Kidney epithelial cell (primary cell): ENCODE measurements around the gene ABCG8. TPM values are rescaled to one million over a fixed set of nuclear protein-coding genes. Genes with fewer than 3 reads are reported as not detected.

Experiments used
- DNase-seq: peaks from one replicate; pipeline ENCODE4 v3.0.0-alpha.2; 2010; ENCODE audit warnings: low read depth
- H3K27me3 ChIP-seq: 2 replicates; pipeline ENCODE4 v1.6.0; 2011; ENCODE audit warnings: low read length; ENCODE audit not compliant: control insufficient read depth, insufficient read depth
- H3K36me3 ChIP-seq: 2 replicates; pipeline ENCODE4 v1.5.1; 2011; ENCODE audit warnings: low read length; ENCODE audit not compliant: control insufficient read depth, insufficient read depth
- H3K4me3 ChIP-seq: 2 replicates; pipeline ENCODE4 v1.5.1; 2011; ENCODE audit warnings: low read depth, mild to moderate bottlenecking, control low read depth, low read length
- CTCF ChIP-seq: IDR thresholded peaks from 2 replicates; pipeline ENCODE4 v1.5.1; 2011; ENCODE audit warnings: mild to moderate bottlenecking, moderate library complexity, low read length, control low read depth, inconsistent platforms; ENCODE audit not compliant: insufficient read depth, poor library complexity, severe bottlenecking
- total RNA-seq: library from RNA; depleted of rRNA; stranded (reverse); fragments of >200 nt; gene quantifications from 2 replicates; pipeline ENCODE4 v1.2.3, GENCODE V29; 2015

Gene ABCG8
- total RNA-seq, 1 donor from 2014 or later: not detected

- no peak overlapping the region for H3K4me3 ChIP-seq
- peaks cover 7% of the 10 kb centered on the region for H3K27me3 ChIP-seq
- TF ChIP-seq CTCF: no peak
- no peak for DNase-seq
- H3K36me3 ChIP-seq: no peaks in the 10 kb centered on the region
Measured at GRCh38 chr2:43872151-43872550, 33.4 kb downstream of the ABCG8 start.

- Histone ChIP-seq H3K27me3 (peaks cover 5% of the 10 kb centered on the region), H3K4me3 (no peak overlapping the region), H3K36me3 (no peaks in the 10 kb centered on the region)
- no peak for DNase-seq
- TF ChIP-seq CTCF: no peak
Measured at GRCh38 chr2:43874776-43875451, 36.1 kb downstream of the ABCG8 start.

DNA sequence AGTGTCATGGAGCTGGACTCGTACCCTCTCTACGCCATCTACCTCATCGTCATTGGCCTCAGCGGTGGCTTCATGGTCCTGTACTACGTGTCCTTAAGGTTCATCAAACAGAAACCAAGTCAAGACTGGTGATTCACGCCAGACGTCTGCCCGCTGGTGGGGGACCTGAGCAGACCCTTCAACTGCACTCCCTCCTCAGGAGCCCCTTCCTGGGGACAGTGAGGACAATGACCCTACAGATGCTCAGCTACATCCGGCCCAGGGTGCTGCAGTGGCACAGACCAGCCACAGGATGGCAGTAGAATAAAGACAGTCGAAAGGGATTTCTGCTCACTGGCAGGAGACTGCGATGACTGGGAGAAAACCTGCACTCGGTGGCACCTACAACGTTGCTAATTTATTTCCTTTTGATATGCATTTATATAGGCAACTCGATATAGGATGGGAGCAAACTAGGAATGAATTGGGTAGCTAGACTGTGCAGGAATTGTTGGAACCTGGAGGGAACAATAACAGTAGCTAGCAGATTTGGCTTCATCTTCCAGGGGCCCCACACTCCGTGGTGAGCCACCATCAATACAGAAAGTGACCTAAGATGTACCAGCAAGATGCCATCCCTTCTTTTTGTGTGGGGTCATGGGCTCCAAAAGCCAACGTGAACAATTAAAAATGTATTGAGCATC lies 39.2 kb downstream of the ABCG8 start:
- Histone ChIP-seq H3K4me3 (no peak overlapping the region), H3K36me3 (no peaks in the 10 kb centered on the region), H3K27me3 (no peaks in the 10 kb centered on the region)
- DNase-seq: no peak
- peak; percentile 95 for TF ChIP-seq CTCF

DNA sequence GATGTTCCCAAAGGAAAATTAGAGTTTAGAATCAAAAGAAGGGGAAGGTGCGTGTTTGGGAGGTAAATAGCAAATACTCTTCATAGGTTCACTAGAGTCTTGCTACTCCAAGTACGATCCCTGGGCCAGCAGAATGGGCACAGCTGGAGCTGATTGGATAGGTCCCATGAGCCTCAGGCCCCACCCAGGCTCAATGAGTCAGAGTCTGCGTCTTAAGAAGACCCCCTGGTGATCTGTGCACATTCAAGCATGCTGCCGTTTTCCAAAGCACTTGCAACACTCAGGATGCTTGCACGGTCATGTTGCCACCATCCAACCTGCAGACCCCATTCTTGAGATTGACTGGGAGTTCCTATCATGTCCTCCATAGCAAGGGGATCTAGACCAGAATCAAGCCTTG lies 40.5 kb downstream of the ABCG8 start:
- no peaks in the 10 kb centered on the region for H3K27me3 ChIP-seq

GRCh38 chr2:43880471-43880870 lies 41.7 kb downstream of the ABCG8 start:
- H3K36me3 ChIP-seq: no peaks in the 10 kb centered on the region

More for the DNA sequence above, 40.5 kb downstream of the ABCG8 start:
- no peaks in the 10 kb centered on the region for H3K36me3 ChIP-seq
- DNase-seq: no peak
- no peak for TF ChIP-seq CTCF
- no peak overlapping the region for H3K4me3 ChIP-seq

More at GRCh38 chr2:43880471-43880870, 41.7 kb downstream of the ABCG8 start:
- TF ChIP-seq CTCF: no peak
- H3K27me3 ChIP-seq: no peaks in the 10 kb centered on the region
- no peak overlapping the region for H3K4me3 ChIP-seq
- DNase-seq: no peak
